Body of pancreas (tissue), 4 donors: ENCODE results near the gene C1QTNF9B.

ENCODE experiments used
- POLR2A ChIP-seq, 3 donors: fragments of 450-650 bp; IDR thresholded peaks; one replicate each; pipeline ENCODE4 v1.6.1; 2016; ENCODE audit warnings: antibody characterized with exemption in 3 of 3, mild to moderate bottlenecking in 2 of 3
- TF ChIP-seq, protein P1 (sequence below), 7 experiments: fragments of 450-650 bp in 4 of 7; fragments of 200-600 bp in 3 of 7; sonication (generic) in 3 of 7; IDR thresholded peaks; one replicate each; pipeline ENCODE4 v1.5.1; 2016 to 2019; ENCODE audit warnings: antibody characterized with exemption in 7 of 7

GRCh38 chr13:23866420-23867026 is 30.8 kb downstream of the C1QTNF9B start:
- TF ChIP-seq, protein P1, sequence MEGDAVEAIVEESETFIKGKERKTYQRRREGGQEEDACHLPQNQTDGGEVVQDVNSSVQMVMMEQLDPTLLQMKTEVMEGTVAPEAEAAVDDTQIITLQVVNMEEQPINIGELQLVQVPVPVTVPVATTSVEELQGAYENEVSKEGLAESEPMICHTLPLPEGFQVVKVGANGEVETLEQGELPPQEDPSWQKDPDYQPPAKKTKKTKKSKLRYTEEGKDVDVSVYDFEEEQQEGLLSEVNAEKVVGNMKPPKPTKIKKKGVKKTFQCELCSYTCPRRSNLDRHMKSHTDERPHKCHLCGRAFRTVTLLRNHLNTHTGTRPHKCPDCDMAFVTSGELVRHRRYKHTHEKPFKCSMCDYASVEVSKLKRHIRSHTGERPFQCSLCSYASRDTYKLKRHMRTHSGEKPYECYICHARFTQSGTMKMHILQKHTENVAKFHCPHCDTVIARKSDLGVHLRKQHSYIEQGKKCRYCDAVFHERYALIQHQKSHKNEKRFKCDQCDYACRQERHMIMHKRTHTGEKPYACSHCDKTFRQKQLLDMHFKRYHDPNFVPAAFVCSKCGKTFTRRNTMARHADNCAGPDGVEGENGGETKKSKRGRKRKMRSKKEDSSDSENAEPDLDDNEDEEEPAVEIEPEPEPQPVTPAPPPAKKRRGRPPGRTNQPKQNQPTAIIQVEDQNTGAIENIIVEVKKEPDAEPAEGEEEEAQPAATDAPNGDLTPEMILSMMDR (IDR thresholded peaks at IDR 0.05), result no peak
- no peak for TF ChIP-seq POLR2A (IDR thresholded peaks at IDR 0.05)
